HG02885 (cell line): ENCODE results near the gene OGDH.
"Not testable (repeated sequence)": the region's sequence is repeated elsewhere in the genome, so short reads cannot be mapped to it uniquely, and the experiment has no call there.

Experiments
- ATAC-seq: cut with Tn5 transposase; IDR thresholded peaks from one replicate; pipeline ENCODE4 v1.9.1; 2021; ENCODE audit warnings: mild to moderate bottlenecking; ENCODE audit not compliant: unreplicated experiment, poor library complexity

Gene OGDH

DNA sequence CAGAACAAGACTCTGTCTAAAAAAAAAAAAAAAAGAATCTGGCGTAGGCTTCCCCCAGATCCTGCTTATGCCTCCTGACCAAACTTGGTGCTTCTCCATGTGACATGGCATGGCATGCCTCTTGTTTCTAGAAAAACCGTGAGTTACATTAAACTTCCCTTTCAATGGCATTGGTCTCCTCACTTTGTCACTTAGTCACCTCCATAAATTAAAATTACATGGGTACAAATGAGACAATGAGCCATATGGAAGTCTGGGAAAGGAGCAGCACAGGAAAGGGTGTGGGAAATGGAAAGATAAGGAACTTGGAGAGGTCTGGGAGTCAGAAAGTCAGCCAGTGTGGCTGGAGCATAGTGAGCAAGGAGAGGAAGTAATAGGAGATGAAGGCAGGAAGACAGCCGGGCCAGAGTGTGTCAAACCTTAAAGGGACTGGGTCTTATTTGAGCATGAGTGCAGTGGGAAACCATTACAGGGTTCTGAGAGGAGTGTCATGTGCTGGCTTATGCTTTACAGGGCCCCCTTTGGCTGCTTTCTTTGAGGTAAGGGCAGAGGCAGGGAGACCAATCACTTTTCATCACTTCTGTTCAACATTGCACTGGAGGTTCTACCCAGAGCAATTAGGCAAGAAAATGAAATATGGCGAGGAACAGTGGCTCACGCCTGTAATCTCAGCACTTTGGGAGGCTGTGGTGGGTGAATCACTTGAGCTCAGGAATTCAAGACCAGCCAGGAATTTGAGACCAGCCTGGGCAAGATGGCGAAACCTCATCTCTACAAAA lies 120.9 kb downstream of the OGDH start:
- no peak for ATAC-seq

DNA sequence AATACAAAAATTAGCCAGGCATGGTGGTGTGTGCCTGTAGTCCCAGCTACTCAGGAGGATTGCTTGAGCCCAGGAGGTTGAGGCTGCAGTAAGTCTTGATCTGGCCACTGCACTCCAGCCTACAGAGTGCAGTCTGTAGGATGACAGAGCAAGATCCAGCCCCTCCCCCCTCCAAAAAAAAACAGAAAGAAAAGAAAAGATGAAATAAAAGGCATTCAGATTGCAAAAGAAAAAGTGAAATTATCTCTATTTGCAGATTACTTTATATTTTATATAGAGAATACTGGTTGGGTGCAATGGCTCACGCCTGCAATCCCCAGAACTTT lies 121.5 kb downstream of the OGDH start:
- ATAC-seq = no peak

GRCh38 chr7:44729949-44730590 lies 123.6 kb downstream of the OGDH start:
- no peak for ATAC-seq

DNA sequence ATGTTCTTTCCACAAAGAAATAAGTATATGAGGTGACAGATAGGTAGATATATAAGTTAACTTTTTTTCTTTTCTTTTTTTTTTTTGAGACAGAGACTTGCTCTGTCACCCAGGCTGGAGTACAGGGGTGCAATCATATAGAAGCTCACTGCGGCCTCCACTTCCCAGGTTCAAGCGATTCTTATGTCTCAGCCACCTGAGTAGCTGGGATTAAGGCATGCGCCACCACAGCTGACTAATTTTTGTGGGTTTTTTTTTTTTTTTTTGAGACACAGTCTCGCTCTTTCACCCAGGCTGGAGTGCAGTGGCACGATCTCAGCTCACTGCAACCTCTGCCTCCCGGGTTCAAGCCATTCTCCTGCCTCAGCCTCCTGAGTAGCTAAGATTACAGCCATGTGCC lies 126.5 kb downstream of the OGDH start:
- not testable (repeated sequence) for ATAC-seq

DNA sequence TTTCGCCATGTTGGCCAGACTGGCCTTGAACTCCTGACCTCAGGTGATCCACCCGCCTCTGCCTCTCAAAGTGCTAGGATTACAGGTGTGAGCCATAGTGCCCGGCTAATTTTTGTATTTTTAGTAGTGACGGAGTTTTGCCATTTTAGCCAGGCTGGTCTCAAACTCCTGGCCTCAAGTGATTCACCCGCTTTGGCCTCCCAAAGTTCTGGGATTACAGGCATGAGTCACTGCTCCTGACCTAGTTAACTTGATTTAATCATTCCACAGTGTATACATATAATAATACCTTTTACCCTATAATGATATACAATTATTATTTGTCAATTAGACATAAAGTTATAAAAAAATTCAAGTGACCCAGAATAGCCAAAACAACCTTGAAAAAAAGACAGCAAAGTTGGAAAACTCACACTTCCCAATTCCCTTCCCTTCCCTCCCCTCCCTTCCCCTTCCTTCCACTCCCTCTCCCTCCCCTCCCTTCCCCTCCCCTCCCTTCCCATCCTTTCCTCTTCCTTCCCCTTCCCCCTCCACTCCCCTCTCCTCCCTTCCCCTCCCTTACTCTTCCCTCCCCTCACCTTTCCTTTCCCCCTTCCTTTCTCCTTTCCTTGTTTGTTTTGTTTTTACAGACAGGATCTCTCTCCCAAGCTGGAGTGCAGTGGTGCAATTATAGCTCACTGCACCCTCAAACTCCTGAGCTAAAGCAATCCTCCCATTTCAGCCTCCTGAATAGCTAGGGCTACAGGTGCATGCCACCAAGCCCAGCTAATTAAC lies 127.5 kb downstream of the OGDH start:
- ATAC-seq = no peak

DNA sequence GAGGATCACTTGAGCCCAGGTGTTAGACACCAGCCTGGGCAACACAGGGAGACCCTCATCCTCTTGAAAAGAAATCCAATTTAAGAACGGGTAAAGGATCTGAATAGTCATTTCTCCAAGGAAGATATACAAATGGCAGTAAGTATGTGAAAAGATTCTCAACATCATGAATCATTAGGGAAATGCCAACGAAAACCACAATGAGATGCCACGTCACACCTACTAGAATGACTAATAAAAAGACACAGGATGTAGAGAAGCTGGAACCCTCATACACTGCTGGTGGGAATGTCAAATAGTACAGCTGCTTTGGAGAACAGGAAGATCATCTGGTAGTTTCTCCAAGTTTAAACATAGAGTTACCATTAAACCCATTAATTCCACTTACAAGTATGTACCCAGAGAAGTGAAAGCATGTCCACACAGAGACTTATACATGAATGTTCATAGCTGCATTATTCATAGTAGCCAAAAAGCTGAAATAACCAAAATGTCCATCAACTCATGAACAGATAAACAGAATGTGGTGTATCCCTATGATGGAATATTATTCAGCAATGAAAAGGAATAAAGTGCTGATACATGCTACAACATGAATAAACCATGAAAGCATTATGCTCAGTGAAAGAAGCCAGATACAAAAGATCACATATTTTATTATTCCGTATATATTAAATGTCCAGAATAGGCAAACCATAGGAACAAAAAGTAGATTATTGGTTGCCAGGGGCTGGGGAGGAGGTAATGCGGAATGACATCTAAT lies 129.2 kb downstream of the OGDH start:
- no peak for ATAC-seq

- ATAC-seq = no peak
Observed at GRCh38 chr7:44736896-44737295, 130.5 kb downstream of the OGDH start.

- ATAC-seq = no peak
Observed at GRCh38 chr7:44738051-44738723, 131.8 kb downstream of the OGDH start.

GRCh38 chr7:44738876-44739665 lies 132.6 kb downstream of the OGDH start:
- no peak for ATAC-seq

GRCh38 chr7:44740055-44740454 lies 133.6 kb downstream of the OGDH start:
- ATAC-seq = no peak

DNA sequence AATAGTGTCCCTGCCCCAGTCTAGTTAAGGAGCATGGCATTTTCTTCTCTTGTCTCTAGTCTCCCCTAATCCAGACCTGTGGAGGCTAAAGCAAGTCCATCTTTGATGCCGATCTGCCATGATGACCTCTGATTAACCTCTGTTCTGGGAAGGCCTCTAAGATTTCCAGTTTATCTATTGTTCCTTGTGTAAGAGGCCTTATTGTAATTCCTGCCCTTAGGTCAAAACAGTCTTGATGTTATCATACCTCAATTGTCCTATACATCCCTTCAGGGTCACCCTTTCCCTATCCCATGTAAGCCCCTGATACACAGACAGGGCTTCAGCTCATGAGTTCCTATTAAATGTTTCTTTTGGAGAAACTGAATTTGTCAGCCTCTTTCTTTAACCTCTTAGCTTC lies 137.3 kb downstream of the OGDH start:
- no peak for ATAC-seq

DNA sequence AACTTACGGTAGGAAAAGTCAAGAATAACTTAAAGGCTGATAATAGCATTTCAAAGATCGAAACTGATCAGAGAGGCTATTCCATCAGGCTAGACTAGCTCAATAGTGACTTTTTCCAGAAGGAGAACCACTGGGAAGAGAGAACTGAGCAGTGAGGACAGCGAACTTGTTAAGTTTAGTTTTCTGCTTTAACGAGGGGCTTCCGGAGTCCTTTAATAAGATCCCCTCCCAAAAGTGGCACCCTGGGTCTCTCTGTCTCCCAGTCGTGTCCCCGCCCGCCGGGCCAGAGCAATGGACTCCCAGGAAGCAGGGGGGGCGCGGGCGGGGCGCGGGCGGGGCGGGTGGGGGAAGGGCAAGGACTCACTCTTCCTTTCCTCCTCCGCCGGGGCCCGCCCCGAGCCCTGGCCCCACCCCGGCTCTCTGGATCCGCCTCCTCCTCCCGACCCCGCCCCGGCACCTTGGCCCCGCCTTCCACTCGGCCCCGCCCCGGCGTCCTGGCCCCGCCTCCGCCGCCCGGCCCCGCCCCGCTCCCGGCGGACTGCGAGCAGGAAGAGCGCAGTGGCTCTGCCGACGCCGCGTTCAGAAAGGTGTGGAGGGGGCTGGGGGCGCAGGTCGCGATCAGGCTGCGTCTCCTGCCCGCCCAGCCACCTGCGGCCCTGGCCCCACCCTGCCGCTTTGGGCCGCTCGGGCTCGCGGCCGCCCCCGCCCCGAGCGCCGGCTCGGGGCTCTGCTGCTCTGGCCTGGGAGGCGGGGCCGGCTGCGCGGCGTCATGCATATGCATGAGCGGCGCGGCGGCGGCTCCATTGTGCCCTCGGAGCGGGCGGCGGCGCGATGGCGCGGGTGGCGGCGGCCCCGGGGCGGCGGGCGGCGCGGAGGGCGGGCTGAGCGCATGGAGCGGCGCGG lies 141.9 kb downstream of the OGDH start, which contains the start of gene ZMIZ2:
ZMIZ2 (plus strand) TSS at position 803 of the 903 bp plus-strand sequence. CDS start 7,403 bp downstream, outside the sequence.
- ATAC-seq = peak; percentile 72

DNA sequence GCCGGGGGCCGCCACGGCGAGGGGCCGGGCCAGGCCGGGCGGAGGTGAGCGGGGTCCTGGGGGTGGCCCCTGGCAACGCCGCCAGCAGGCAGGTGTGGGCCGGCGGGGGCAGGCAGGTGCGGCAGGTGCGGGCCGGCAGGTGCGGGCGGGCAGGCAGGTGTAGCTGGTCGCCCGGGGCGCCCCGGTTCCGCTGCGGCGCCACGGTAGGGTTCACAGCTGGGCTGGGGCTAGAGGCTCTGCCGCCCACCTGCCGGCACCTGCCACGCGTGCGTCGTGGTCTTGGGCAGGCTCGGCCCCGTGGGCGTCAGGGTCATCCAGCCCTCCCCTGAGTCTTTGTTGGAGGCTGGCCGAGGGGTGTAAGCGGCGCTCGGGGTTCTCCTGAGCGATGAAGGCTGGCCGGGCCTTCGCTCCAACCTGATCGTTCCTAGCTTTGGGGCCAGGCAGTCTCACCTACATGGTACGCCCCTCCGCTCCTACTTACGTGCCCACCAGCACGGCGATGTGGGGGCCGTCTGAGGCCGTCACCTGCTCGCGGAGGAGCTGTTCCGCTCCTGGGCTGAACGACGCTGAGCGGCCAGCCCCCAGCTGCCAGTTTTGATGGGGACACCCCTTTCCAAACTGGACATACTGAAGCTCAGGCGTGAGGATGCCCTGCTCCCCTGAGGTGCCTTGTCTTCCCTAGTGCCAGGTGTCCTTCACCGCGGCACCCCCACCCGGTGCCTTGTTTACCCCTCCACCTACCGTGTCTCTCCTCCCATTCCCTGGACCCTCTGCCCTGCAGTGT lies 142.7 kb downstream of the OGDH start:
- peak; percentile 19 for ATAC-seq

- no peak for ATAC-seq
Observed at GRCh38 chr7:44749992-44750391, 143.6 kb downstream of the OGDH start.

- no peak for ATAC-seq
Observed at GRCh38 chr7:44750424-44750823, 144.0 kb downstream of the OGDH start.

- peak; percentile 65 for ATAC-seq
Observed at GRCh38 chr7:44750921-44751571, 144.6 kb downstream of the OGDH start.

DNA sequence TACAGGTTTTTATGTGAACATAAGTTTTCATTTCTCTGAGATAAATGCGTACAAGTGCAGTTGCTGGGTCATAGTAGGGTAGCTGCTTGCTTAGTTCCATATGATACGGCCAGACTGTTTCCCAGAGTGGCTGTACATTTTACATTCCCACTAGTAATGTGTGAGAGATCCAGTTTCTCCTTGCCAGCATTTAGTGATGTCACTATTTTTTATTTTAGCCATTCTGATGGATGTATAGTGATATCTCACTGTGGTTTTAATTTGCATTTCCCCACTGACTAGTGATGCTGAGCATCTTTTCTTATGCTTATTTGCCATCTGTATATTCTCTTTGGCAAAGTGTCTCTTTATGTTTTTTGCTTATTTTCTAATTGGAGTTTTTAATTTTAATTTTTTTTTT lies 146.4 kb downstream of the OGDH start:
- ATAC-seq = no peak
